ENCODE data around the gene MS4A8. TPM values are rescaled to one million over a fixed set of nuclear protein-coding genes. Genes with fewer than 3 reads are reported as not detected.
"Not testable (repeated sequence)": the region's sequence is repeated elsewhere in the genome, so short reads cannot be mapped to it uniquely, and the experiment has no call there.

The MS4A8 gene
- total RNA-seq, 6 experiments from 2014 or later: 0.62 TPM; not detected in 5

DNA sequence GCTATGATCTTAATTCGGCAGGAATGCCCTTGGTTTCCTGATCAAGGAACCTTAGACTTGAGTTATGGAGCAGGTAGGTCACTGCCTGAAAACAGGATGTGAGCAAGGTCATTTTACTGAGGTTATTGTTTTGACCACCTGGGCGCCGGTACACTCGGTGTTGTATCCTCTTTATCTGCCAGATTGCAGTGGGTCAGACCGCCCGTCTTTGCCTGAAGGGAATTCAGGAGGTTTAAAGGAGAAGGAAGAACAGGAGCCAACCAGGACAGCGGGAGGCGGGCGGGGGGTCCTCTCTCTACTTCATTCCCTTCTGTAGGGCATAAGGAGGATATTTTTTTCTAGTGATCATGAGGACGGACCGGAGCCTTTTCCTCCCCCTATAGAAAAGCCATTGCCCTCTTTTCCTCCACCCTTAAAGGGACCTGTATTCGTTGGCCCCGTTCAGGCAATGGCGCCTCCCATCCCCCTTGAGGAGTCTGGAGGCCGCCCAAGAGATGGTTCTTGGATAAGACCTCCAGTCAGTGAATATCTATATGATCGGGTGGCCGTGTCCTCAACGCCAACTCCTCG, 57.9 kb downstream of the MS4A8 start:
- H3K4me1 ChIP-seq: no peaks in the 10 kb centered on the region
- H3K27me3 ChIP-seq: no peaks in the 10 kb centered on the region
- no peak for ATAC-seq
- H3K4me3 ChIP-seq: no peak overlapping the region
- intact Hi-C loops (cut with DNase I): no loop called here
- H3K9me3 ChIP-seq: no peaks in the 10 kb centered on the region
- WGBS (ENCODE audit: insufficient coverage, low coverage, low lambda C conversion rate, missing lambda C conversion rate): 64% methylated on average over 14 of the region's 19 CpGs
- H3K27ac ChIP-seq: no peak overlapping the region
- TF ChIP-seq, protein P1, sequence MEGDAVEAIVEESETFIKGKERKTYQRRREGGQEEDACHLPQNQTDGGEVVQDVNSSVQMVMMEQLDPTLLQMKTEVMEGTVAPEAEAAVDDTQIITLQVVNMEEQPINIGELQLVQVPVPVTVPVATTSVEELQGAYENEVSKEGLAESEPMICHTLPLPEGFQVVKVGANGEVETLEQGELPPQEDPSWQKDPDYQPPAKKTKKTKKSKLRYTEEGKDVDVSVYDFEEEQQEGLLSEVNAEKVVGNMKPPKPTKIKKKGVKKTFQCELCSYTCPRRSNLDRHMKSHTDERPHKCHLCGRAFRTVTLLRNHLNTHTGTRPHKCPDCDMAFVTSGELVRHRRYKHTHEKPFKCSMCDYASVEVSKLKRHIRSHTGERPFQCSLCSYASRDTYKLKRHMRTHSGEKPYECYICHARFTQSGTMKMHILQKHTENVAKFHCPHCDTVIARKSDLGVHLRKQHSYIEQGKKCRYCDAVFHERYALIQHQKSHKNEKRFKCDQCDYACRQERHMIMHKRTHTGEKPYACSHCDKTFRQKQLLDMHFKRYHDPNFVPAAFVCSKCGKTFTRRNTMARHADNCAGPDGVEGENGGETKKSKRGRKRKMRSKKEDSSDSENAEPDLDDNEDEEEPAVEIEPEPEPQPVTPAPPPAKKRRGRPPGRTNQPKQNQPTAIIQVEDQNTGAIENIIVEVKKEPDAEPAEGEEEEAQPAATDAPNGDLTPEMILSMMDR (IDR thresholded peaks at IDR 0.05): no peak
- no peak for TF ChIP-seq POLR2A (IDR thresholded peaks at IDR 0.05)
- no peak for DNase-seq
- H3K36me3 ChIP-seq: no peaks in the 10 kb centered on the region

DNA sequence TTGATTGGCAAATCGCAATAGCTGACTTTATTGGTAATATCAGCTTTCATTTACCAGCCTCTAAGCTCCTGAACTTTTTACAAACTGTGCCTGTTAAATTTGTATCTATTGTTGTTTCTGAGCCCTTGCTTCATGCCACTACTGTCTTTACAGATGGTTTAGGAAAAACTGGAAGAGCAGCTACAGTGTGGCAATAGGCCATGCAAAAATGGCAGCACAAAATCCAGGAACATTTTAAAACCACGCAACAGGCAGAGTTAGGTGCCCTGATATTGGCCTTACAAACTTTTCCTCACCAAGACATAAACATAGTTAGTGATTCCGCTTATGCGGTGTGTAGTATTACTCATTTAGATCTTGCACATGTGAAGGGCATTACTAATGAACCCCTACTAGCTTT, 59.3 kb downstream of the MS4A8 start:
- H3K4me1 ChIP-seq; intact Hi-C loops (cut with DNase I); H3K27ac ChIP-seq; H3K36me3 ChIP-seq; DNase-seq; H3K9me3 ChIP-seq; H3K27me3 ChIP-seq; ATAC-seq; H3K4me3 ChIP-seq: not testable (repeated sequence)
- WGBS (ENCODE audit: insufficient coverage, low coverage, low lambda C conversion rate, missing lambda C conversion rate): 74% methylated on average over 4 of the region's 4 CpGs

DNA sequence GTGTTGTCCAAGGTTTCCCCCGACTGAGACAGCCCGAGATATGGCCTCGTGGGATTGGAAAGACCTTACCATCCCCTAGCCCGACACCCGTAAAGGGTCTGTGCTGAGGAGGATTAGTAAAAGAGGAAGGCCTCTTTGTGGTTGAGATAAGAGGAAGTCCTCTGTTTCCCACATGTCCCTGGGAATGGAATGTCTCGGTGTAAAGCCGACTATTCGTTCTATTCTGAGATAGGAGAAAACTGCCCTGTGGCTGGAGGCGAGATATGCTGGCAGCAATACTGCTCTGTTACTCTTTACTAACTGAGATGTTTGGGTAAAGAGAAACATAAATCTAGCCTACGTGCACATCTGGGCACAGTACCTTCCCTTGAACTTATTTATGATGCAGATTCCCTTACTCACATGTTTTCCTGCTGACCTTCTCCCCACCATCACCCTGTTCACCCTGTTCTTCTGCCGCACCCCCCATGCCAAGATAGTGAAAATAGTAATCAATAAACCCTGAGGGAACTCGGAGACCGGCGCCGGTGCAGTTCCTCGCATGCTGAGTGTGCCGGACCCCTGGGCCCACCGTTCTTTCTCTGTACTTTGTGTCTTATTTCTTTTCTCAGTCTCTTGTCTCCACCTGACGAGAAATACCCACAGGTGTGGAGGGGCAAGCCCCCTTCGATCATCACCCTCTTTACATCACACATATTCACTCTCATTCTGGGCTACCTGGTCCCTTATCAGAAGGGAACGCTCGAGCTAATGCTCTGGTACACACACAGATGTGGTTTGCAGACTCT, 60.2 kb downstream of the MS4A8 start:
- ATAC-seq; H3K36me3 ChIP-seq; H3K4me3 ChIP-seq; H3K27me3 ChIP-seq; H3K9me3 ChIP-seq; DNase-seq; H3K27ac ChIP-seq; H3K4me1 ChIP-seq; intact Hi-C loops (cut with DNase I): not testable (repeated sequence)
- WGBS (ENCODE audit: insufficient coverage, low coverage, low lambda C conversion rate, missing lambda C conversion rate): 47% methylated on average over 18 of the region's 22 CpGs

DNA sequence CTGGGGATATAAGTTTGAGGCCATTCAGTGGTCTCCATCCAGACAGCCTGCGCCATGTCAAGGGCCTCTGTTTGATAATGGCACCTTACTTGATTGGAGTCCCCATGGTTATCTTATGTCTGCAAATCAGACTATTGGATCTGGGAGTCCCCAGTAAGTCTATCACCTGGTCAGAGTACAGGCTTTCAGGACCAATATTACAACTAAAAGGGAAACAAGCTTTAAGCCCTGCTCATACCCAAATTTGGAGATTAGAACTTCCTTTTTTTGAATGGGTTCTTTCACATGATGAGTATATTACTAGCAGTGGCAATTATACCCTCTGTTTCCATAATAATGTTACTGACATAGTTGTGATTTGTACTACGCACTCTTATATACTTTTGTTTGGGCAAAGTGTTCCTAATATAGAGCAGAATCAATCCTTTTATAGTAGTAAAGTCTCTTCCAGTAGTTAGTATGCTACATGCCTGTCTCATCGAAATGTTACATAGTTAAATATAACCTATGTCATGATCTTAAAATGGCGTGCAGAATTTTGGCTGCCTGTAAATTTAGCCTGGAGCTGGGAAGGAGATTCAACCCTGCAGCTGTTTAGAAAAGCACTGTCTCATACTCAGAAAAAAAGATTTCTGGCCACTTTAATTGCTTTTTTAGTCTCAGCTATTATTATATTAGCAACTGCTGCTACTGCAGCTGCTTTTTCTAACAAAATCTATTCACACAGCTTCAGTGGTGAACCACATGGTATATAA, 62.2 kb downstream of the MS4A8 start:
- H3K27me3 ChIP-seq: no peaks in the 10 kb centered on the region
- no peak overlapping the region for H3K27ac ChIP-seq
- no peak overlapping the region for H3K4me3 ChIP-seq
- TF ChIP-seq, protein P1 (IDR thresholded peaks at IDR 0.05): no peak
- no peak for TF ChIP-seq POLR2A (IDR thresholded peaks at IDR 0.05)
- H3K4me1 ChIP-seq: no peaks in the 10 kb centered on the region
- intact Hi-C loops (cut with DNase I): no loop called here
- no peaks in the 10 kb centered on the region for H3K36me3 ChIP-seq
- 65% methylated on average over 4 of the region's 4 CpGs for WGBS (ENCODE audit: insufficient coverage, low coverage, low lambda C conversion rate, missing lambda C conversion rate)
- DNase-seq: no peak
- no peak for ATAC-seq
- no peaks in the 10 kb centered on the region for H3K9me3 ChIP-seq

DNA sequence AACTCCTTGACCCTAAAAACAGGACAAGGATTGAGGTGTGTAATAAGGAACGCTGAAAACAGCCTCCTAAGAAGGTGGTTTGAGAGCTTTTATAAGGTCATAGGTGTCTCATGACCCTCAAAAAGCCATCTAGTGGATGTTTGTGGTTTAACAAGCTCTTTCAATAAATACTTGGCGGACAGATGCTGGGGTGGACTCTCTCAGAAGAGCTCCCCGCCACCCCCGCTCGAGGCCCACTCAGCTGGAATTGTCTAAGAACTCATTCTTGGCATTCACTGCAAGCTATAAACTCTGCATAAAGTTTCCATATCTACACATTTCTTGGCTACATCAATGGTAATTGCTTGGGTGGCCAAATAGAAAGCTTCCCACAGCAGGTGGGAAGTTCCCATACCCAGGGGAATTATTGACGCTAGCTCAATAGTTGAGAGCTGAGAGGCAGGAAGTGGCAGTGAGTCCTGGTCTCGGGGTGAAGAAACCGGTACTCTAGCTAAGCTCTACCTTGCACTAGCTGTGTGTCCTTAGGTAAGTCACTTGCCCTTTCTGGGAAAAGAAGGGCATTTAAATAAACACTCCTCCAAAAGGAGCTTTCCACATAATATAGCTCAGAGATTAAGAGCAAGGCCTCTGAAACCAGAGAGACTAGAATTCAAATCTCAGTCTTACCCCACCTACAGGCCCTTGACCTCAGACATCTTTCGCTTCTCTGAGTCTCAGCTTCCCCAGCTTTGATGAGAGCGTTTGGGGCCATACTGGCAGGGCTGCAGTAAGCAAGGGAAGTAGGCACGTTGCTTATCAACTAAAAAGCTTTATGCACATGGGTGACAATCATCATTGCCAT, 63.7 kb downstream of the MS4A8 start:
- H3K27ac ChIP-seq: no peak overlapping the region
- ATAC-seq: peak in 2 of 4 donors; percentile 18 to 25
- H3K27me3 ChIP-seq: no peaks in the 10 kb centered on the region
- no peaks in the 10 kb centered on the region for H3K9me3 ChIP-seq
- no peaks in the 10 kb centered on the region for H3K36me3 ChIP-seq
- no peak for DNase-seq
- intact Hi-C loops (cut with DNase I): no loop called here
- no peaks in the 10 kb centered on the region for H3K4me1 ChIP-seq
- H3K4me3 ChIP-seq: no peak overlapping the region
- TF ChIP-seq, protein P1 (IDR thresholded peaks at IDR 0.05): peak in 3 of 4 donors; percentile 29 to 38 (median 29)
- TF ChIP-seq POLR2A (IDR thresholded peaks at IDR 0.05): no peak
- 43% methylated on average over 11 of the region's 11 CpGs for WGBS (ENCODE audit: insufficient coverage, low coverage, low lambda C conversion rate, missing lambda C conversion rate)
